ENCODE data around the gene NDUFS3. TPM values are rescaled to one million over a fixed set of nuclear protein-coding genes. Genes with fewer than 3 reads are reported as not detected.

NDUFS3 gene
- total RNA-seq, 1 experiment from 2014 or later = 104 TPM

DNA sequence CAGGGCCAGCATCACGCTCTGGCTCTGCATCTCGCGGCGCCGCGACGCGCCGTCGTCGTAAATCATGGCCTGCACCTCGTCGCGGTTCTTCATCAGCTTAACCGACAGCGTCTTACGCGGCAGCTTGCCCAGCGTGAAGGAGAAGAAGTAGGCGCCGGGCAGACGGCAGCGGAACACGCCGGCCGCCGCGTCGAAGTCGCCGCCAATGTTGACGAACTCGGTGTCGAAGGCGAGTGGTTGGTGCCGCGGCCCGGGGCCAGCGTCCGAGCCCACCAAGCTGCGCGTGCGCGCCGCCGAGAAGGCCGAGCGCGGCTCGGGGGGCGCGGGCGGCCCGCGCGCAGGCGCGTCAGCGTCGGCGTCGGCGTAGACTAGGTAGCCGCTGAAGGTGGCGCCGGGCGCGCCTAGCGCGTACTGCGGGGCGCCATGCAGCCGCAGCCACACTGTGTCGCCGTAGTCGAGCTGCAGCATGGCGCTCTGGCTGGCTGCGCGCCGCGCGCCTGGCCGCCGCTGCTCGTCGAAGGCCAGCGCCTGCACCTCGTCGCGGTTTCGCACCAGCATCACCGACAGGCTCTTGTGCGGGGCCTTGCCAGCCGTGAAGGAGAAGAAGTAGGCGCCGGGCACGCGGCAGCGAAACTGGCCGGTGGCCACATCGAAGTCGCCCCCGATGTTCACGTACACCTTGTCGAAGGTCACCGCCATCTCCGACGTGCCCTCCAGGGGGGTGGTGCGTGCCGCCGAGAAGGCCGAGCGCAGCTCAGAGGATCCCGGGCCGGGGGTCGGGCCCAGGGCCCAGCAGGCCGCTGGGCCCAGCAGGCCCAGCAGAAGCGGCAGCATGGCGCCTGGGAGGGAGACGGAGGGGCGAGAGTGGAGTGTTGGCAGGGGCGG, 11.3 kb downstream of the NDUFS3 start:
- Mint-ChIP-seq H3K4me1 (ENCODE audit: low read depth, unreplicated experiment) (no peaks in the 10 kb centered on the region), H3K9me3 (ENCODE audit: low read depth, unreplicated experiment) (no peaks in the 10 kb centered on the region), H3K27ac (ENCODE audit: unreplicated experiment) (no peak overlapping the region), H3K36me3 (ENCODE audit: insufficient read depth, unreplicated experiment) (no peaks in the 10 kb centered on the region), H3K4me3 (ENCODE audit: low read depth, unreplicated experiment) (no peak overlapping the region), H3K27me3 (ENCODE audit: unreplicated experiment) (peaks cover 34% of the 10 kb centered on the region)
- intact Hi-C loops (cut with micrococcal nuclease; ENCODE audit: unreplicated experiment) = no loop called here
- TF ChIP-seq CTCF (IDR thresholded peaks at IDR 0.05; ENCODE audit: unreplicated experiment) = no peak
- CTCF ChIA-PET = no interaction called here
- no peak for DNase-seq
- BruUV-seq (replicated peaks) = no TSS peak

GRCh38 chr11:47591764-47592163, 12.9 kb downstream of the NDUFS3 start:
- no TSS peak for BruUV-seq (replicated peaks)
- Mint-ChIP-seq H3K27me3 (ENCODE audit: unreplicated experiment) (peaks cover 47% of the 10 kb centered on the region), H3K9me3 (ENCODE audit: low read depth, unreplicated experiment) (no peaks in the 10 kb centered on the region), H3K4me3 (ENCODE audit: low read depth, unreplicated experiment) (no peak overlapping the region), H3K4me1 (ENCODE audit: low read depth, unreplicated experiment) (no peaks in the 10 kb centered on the region), H3K36me3 (ENCODE audit: insufficient read depth, unreplicated experiment) (no peaks in the 10 kb centered on the region), H3K27ac (ENCODE audit: unreplicated experiment) (no peak overlapping the region)
- intact Hi-C loops (cut with micrococcal nuclease; ENCODE audit: unreplicated experiment) = no loop called here
- DNase-seq = no peak
- TF ChIP-seq CTCF (IDR thresholded peaks at IDR 0.05; ENCODE audit: unreplicated experiment) = no peak
- CTCF ChIA-PET = no interaction called here

DNA sequence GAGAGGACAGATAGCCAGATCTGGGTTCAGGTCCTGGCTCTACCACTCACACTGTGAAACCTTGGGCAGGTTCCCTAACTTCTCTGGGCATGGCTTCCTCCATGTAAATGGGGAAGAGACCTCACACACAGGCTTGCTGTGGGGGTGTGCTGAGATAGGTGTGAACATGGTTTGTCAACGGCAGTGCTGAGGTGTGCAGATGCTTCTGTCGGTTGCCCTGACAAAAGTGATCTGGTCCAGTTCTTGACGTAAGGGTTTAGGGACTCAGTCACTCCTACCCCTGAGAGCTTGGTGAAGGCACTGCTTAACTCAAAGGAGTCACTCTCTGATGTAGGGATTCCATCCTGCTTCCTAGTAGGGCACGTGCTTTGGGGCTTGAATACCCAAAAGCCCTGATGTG, 13.4 kb downstream of the NDUFS3 start:
- CTCF ChIA-PET = no interaction called here
- H3K36me3 Mint-ChIP-seq (ENCODE audit: insufficient read depth, unreplicated experiment) = no peaks in the 10 kb centered on the region
- no peak for DNase-seq
- no peak for TF ChIP-seq CTCF (IDR thresholded peaks at IDR 0.05; ENCODE audit: unreplicated experiment)
- no TSS peak for BruUV-seq (replicated peaks)
- peaks cover 47% of the 10 kb centered on the region for H3K27me3 Mint-ChIP-seq (ENCODE audit: unreplicated experiment)
- H3K4me3 Mint-ChIP-seq (ENCODE audit: low read depth, unreplicated experiment) = no peak overlapping the region
- intact Hi-C loops (cut with micrococcal nuclease; ENCODE audit: unreplicated experiment) = no loop called here
- H3K4me1 Mint-ChIP-seq (ENCODE audit: low read depth, unreplicated experiment) = no peaks in the 10 kb centered on the region
- no peak overlapping the region for H3K27ac Mint-ChIP-seq (ENCODE audit: unreplicated experiment)
- H3K9me3 Mint-ChIP-seq (ENCODE audit: low read depth, unreplicated experiment) = no peaks in the 10 kb centered on the region

GRCh38 chr11:47592970-47593369, 14.1 kb downstream of the NDUFS3 start:
- TF ChIP-seq CTCF (IDR thresholded peaks at IDR 0.05; ENCODE audit: unreplicated experiment) = no peak
- CTCF ChIA-PET = no interaction called here
- no peaks in the 10 kb centered on the region for H3K36me3 Mint-ChIP-seq (ENCODE audit: insufficient read depth, unreplicated experiment)
- H3K9me3 Mint-ChIP-seq (ENCODE audit: low read depth, unreplicated experiment) = no peaks in the 10 kb centered on the region
- no peak overlapping the region for H3K4me3 Mint-ChIP-seq (ENCODE audit: low read depth, unreplicated experiment)
- no TSS peak for BruUV-seq (replicated peaks)
- intact Hi-C loops (cut with micrococcal nuclease; ENCODE audit: unreplicated experiment) = no loop called here
- H3K4me1 Mint-ChIP-seq (ENCODE audit: low read depth, unreplicated experiment) = no peaks in the 10 kb centered on the region
- H3K27ac Mint-ChIP-seq (ENCODE audit: unreplicated experiment) = no peak overlapping the region
- peaks cover 47% of the 10 kb centered on the region for H3K27me3 Mint-ChIP-seq (ENCODE audit: unreplicated experiment)
- DNase-seq = no peak
